ENCODE results near the gene ST7L. TPM values are rescaled to one million over a fixed set of nuclear protein-coding genes. Genes with fewer than 3 reads are reported as not detected.

The ST7L gene
- total RNA-seq, 1 experiment from 2014 or later, result 18.0 TPM

DNA sequence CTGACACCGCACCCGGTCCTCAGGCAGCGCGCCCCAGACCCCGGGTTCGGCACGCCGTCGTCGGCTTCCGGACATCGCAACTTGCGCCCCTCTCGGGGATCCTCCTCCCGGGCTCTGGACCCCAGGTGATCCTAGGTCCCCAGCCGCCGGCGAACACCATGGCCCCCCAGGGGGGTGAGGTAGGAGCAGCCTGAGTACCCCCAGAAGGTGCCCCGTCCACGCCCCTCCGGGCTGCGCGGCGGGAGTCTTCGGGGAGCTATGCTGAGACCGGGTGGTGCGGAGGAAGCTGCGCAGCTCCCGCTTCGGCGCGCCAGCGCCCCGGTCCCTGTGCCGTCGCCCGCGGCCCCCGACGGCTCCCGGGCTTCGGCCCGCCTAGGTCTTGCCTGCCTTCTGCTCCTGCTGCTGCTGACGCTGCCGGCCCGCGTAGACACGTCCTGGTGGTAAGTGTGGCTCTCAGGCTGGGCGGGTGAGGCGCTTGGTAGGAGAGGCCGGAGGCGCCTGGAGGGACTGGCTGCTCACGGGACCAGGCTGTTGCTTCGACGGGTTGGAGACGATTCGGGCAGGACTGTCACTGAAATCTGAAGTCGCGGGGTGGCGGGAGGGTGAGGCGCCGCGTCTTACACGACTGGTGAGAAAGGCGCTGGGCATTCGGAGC is 109.8 kb downstream of the ST7L start (continued):
- TF ChIP-seq, protein P1, sequence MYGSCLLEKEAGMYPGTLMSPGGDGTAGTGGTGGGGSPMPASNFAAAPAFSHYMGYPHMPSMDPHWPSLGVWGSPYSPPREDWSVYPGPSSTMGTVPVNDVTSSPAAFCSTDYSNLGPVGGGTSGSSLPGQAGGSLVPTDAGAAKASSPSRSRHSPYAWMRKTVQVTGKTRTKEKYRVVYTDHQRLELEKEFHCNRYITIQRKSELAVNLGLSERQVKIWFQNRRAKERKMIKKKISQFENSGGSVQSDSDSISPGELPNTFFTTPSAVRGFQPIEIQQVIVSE (CRISPR knock-in tag; IDR thresholded peaks at IDR 0.05; ENCODE audit: borderline replicate concordance), result no peak
- 0 out of 2 replicates have a peak, but pooled peaks have one; percentile 1 for TF ChIP-seq TP53 (CRISPR knock-in tag; IDR thresholded peaks at IDR 0.05)
- TF ChIP-seq, protein P2, sequence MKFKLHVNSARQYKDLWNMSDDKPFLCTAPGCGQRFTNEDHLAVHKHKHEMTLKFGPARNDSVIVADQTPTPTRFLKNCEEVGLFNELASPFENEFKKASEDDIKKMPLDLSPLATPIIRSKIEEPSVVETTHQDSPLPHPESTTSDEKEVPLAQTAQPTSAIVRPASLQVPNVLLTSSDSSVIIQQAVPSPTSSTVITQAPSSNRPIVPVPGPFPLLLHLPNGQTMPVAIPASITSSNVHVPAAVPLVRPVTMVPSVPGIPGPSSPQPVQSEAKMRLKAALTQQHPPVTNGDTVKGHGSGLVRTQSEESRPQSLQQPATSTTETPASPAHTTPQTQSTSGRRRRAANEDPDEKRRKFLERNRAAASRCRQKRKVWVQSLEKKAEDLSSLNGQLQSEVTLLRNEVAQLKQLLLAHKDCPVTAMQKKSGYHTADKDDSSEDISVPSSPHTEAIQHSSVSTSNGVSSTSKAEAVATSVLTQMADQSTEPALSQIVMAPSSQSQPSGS (CRISPR knock-in tag; IDR thresholded peaks at IDR 0.05; ENCODE audit: borderline replicate concordance, low read depth), result no peak
- TF ChIP-seq, protein P3, sequence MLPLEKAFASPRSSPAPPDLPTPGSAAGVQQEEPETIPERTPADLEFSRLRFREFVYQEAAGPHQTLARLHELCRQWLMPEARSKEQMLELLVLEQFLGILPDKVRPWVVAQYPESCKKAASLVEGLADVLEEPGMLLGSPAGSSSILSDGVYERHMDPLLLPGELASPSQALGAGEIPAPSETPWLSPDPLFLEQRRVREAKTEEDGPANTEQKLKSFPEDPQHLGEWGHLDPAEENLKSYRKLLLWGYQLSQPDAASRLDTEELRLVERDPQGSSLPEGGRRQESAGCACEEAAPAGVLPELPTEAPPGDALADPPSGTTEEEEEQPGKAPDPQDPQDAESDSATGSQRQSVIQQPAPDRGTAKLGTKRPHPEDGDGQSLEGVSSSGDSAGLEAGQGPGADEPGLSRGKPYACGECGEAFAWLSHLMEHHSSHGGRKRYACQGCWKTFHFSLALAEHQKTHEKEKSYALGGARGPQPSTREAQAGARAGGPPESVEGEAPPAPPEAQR (CRISPR knock-in tag; IDR thresholded peaks at IDR 0.05), result no peak
- TF ChIP-seq JUN (CRISPR knock-in tag; IDR thresholded peaks at IDR 0.05), result no peak
- no peak for TF ChIP-seq FOXJ3 (CRISPR knock-in tag; IDR thresholded peaks at IDR 0.05; ENCODE audit: borderline replicate concordance)
- TF ChIP-seq ETV6 (CRISPR knock-in tag; IDR thresholded peaks at IDR 0.05), result no peak

DNA sequence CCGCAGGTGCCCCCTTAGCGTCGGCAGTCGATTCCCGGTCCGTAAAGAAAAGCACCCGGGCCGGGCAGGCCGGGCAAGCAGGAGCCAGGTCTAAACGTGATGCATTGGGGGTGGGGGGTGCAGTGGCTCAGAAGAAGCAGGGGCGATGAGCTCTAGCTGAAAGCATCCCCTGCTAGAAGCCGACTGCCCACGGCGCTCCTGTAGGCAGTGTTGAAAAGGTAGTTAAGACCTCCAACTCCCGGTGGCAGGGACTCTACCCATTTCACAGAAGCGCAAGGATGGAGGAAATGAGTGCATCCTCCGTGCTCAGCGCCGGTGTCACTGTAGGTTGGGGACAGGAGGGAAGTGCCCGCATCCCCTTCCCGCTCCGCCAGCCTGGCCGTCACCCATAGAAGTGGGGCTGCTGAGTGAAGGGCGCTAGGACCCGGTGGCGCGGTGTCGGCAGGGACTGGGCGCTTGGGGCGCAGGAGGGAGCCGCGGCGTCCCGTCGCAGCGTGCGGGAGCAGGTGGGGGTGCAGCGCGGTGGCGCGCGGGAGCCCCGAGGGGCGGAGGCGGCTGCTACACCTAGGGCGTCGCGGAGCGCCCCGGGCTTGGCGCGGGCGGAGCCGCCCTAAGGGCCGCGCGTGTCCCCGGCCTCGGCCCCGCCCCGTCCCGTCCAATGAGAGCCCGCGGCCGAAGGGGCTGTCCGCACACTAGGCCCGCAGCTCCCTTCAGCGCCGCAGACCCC is 110.5 kb downstream of the ST7L start, which contains the start of gene WNT2B:
WNT2B (plus strand) TSS at position 688 of the 727 bp plus-strand sequence. CDS start 298 bp downstream, outside the sequence.
- Mint-ChIP-seq H3K9me3 (no peaks in the 10 kb centered on the region), H3K4me1 (peaks cover 21% of the 10 kb centered on the region), H3K4me3 (peak within 1 kb of the TSS; percentile 83), H3K27me3 (ENCODE audit: low read depth) (peaks cover 93% of the 10 kb centered on the region), H3K27ac (no peak within 1 kb of the TSS), H3K36me3 (no peaks in the 10 kb centered on the region)
- DNase-seq (ENCODE audit: low spot score) (peak; percentile 76), ATAC-seq (peak; percentile 56)
- CTCF ChIA-PET, result interaction anchor here (0.8 to 2.7 kb wide), 8 partner anchors 16 to 222 kb away, joined by 3 to 9 read pairs (median 8); partner anchors contain the start of genes MOV10 and PPM1J
- POLR2A ChIA-PET, result interaction anchor here (0.5 to 1.3 kb wide), 3 partner anchors 50 to 1516 kb away, joined by 3 to 4 read pairs (median 3); no protein-coding TSS in a partner anchor
- TF ChIP-seq ZNF423 (CRISPR knock-in tag; IDR thresholded peaks at IDR 0.05) (peak; percentile 38; the same call in 1 of the 2 replicates), ZNF121 (CRISPR knock-in tag; IDR thresholded peaks at IDR 0.05) (peak; percentile 53; the same call in 1 of the 2 replicates), SP1 (CRISPR knock-in tag; conservative IDR thresholded peaks at IDR 0.05) (peak; percentile 50; the same call in 1 of the 2 replicates), RORB (CRISPR knock-in tag; IDR thresholded peaks at IDR 0.05) (no peak), ZBTB21 (CRISPR knock-in tag; IDR thresholded peaks at IDR 0.05; ENCODE audit: borderline replicate concordance) (no peak), IRF2 (CRISPR knock-in tag; IDR thresholded peaks at IDR 0.05; ENCODE audit: borderline replicate concordance, low read depth) (0 out of 2 replicates have a peak, but pooled peaks have one; percentile 30), MYBL2 (CRISPR knock-in tag; IDR thresholded peaks at IDR 0.05) (no peak), NFYB (CRISPR knock-in tag; conservative IDR thresholded peaks at IDR 0.05; ENCODE audit: low read depth) (no peak; the same call in 1 of the 2 replicates), GRHL2 (CRISPR knock-in tag; IDR thresholded peaks at IDR 0.05; ENCODE audit: insufficient replicate concordance, severe bottlenecking) (no peak)
- TF ChIP-seq, protein P4, sequence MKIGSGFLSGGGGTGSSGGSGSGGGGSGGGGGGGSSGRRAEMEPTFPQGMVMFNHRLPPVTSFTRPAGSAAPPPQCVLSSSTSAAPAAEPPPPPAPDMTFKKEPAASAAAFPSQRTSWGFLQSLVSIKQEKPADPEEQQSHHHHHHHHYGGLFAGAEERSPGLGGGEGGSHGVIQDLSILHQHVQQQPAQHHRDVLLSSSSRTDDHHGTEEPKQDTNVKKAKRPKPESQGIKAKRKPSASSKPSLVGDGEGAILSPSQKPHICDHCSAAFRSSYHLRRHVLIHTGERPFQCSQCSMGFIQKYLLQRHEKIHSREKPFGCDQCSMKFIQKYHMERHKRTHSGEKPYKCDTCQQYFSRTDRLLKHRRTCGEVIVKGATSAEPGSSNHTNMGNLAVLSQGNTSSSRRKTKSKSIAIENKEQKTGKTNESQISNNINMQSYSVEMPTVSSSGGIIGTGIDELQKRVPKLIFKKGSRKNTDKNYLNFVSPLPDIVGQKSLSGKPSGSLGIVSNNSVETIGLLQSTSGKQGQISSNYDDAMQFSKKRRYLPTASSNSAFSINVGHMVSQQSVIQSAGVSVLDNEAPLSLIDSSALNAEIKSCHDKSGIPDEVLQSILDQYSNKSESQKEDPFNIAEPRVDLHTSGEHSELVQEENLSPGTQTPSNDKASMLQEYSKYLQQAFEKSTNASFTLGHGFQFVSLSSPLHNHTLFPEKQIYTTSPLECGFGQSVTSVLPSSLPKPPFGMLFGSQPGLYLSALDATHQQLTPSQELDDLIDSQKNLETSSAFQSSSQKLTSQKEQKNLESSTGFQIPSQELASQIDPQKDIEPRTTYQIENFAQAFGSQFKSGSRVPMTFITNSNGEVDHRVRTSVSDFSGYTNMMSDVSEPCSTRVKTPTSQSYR (CRISPR knock-in tag; IDR thresholded peaks at IDR 0.05), result no peak
- TF ChIP-seq, protein P5, sequence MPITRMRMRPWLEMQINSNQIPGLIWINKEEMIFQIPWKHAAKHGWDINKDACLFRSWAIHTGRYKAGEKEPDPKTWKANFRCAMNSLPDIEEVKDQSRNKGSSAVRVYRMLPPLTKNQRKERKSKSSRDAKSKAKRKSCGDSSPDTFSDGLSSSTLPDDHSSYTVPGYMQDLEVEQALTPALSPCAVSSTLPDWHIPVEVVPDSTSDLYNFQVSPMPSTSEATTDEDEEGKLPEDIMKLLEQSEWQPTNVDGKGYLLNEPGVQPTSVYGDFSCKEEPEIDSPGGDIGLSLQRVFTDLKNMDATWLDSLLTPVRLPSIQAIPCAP (CRISPR knock-in tag; IDR thresholded peaks at IDR 0.05), result no peak
- TF ChIP-seq, protein P6, sequence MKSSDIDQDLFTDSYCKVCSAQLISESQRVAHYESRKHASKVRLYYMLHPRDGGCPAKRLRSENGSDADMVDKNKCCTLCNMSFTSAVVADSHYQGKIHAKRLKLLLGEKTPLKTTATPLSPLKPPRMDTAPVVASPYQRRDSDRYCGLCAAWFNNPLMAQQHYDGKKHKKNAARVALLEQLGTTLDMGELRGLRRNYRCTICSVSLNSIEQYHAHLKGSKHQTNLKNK (CRISPR knock-in tag; IDR thresholded peaks at IDR 0.05), result no peak
- TF ChIP-seq, protein P1 (CRISPR knock-in tag; IDR thresholded peaks at IDR 0.05; ENCODE audit: borderline replicate concordance), result no peak
- TF ChIP-seq, protein P7, sequence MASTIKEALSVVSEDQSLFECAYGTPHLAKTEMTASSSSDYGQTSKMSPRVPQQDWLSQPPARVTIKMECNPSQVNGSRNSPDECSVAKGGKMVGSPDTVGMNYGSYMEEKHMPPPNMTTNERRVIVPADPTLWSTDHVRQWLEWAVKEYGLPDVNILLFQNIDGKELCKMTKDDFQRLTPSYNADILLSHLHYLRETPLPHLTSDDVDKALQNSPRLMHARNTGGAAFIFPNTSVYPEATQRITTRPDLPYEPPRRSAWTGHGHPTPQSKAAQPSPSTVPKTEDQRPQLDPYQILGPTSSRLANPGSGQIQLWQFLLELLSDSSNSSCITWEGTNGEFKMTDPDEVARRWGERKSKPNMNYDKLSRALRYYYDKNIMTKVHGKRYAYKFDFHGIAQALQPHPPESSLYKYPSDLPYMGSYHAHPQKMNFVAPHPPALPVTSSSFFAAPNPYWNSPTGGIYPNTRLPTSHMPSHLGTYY (CRISPR knock-in tag; IDR thresholded peaks at IDR 0.05), result no peak
- TF ChIP-seq, protein P3 (CRISPR knock-in tag; IDR thresholded peaks at IDR 0.05), result no peak

Data from WTC11 (cell line).